Measurements from ENCODE around the gene SLC1A7. TPM values are rescaled to one million over a fixed set of nuclear protein-coding genes. Genes with fewer than 3 reads are reported as not detected.

The SLC1A7 gene
- total RNA-seq, 1 donor from 2014 or later = not detected

DNA sequence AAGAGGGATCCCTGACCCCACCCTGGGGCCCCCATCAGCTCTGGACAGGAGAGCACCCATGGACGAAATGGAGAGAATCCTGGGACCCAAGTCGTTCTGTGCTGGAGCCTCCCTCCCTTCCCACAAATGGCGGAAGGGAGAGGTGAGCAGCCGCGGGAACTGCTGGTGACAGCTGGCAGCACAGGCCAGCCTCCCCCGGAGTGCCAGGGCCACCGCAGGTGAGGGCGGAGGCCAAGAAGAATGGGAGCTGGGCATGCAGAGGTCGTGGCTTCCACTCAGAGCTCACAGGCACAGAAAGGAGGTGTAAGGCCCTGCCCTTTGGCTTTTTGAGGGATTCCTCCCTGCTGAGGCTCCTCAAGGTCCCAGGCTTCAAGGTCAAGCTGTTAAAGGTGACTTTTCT lies 24.6 kb downstream of the SLC1A7 start:
- no peak for DNase-seq (ENCODE audit: low spot score)
- Mint-ChIP-seq H3K4me3 (no peak overlapping the region), H3K27me3 (ENCODE audit: insufficient read depth, low read depth) (peaks cover 12% of the 10 kb centered on the region), H3K27ac (no peak overlapping the region), H3K4me1 (peaks cover 48% of the 10 kb centered on the region), H3K36me3 (no peaks in the 10 kb centered on the region), H3K9me3 (peaks cover 2% of the 10 kb centered on the region)
- Histone ChIP-seq H3K4me2 (no peak overlapping the region), H2AFZ (replicated peaks) (no peak overlapping the region), H3K79me2 (ENCODE audit: low read depth) (no peaks in the 10 kb centered on the region), H3F3A (ENCODE audit: low read depth) (peaks cover 44% of the 10 kb centered on the region), H3K36me3 (no peaks in the 10 kb centered on the region), H3K27ac (no peak overlapping the region), H4K20me1 (ENCODE audit: low read depth) (peaks cover 25% of the 10 kb centered on the region), H3K4me1 (peaks cover 42% of the 10 kb centered on the region), H3K27me3 (peaks cover 57% of the 10 kb centered on the region), H3K4me3 (no peak overlapping the region), H3K9me3 (ENCODE audit: low read depth) (no peaks in the 10 kb centered on the region), H3K9ac (no peak overlapping the region)
- no peak for TF ChIP-seq EZH2 (IDR thresholded peaks at IDR 0.05)
- TF ChIP-seq EZH2phosphoT487 (IDR thresholded peaks at IDR 0.05) = no peak
- TF ChIP-seq, protein P1, sequence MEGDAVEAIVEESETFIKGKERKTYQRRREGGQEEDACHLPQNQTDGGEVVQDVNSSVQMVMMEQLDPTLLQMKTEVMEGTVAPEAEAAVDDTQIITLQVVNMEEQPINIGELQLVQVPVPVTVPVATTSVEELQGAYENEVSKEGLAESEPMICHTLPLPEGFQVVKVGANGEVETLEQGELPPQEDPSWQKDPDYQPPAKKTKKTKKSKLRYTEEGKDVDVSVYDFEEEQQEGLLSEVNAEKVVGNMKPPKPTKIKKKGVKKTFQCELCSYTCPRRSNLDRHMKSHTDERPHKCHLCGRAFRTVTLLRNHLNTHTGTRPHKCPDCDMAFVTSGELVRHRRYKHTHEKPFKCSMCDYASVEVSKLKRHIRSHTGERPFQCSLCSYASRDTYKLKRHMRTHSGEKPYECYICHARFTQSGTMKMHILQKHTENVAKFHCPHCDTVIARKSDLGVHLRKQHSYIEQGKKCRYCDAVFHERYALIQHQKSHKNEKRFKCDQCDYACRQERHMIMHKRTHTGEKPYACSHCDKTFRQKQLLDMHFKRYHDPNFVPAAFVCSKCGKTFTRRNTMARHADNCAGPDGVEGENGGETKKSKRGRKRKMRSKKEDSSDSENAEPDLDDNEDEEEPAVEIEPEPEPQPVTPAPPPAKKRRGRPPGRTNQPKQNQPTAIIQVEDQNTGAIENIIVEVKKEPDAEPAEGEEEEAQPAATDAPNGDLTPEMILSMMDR (IDR thresholded peaks at IDR 0.05) = no peak

DNA sequence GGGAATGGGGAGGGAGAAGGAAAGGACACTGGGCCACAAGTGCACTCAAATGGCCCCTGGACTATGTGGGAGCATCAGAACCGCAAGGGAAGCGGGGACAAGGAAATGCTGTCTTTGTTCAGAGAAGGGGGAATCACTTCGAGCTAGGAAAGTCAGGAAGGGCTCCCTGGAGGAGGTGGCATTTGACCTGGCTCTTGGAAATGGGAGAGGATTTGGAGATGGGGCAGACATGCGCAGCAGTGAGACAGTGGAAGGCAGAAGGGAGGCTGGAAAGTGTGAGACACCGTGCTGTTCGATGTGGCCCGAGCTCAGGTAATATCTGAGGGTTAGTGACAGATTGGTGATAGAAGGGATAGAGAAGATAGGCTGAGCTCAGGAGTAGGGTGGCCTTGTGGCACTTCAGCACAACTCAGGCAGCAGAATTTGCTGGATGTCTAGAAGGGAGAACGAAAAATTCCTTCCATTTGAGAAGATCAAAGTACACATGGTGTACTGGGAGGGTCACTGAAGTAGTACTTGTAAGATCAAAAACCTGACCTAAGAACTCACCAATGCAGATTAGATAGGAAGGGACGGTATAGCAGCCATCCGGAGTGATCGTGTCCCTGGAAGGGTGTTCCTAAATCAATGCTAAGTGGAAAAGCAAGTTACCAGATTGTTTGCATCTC lies 25.4 kb downstream of the SLC1A7 start:
- H3K27me3 Mint-ChIP-seq (ENCODE audit: insufficient read depth, low read depth) = peaks cover 12% of the 10 kb centered on the region
- Histone ChIP-seq H3K27ac (no peak overlapping the region), H3K79me2 (ENCODE audit: low read depth) (no peaks in the 10 kb centered on the region), H3K36me3 (no peaks in the 10 kb centered on the region), H3K4me2 (no peak overlapping the region), H3K4me1 (peaks cover 42% of the 10 kb centered on the region), H3K9ac (no peak overlapping the region), H3K4me3 (no peak overlapping the region), H3K27me3 (peaks cover 63% of the 10 kb centered on the region), H4K20me1 (ENCODE audit: low read depth) (peaks cover 25% of the 10 kb centered on the region), H3K9me3 (ENCODE audit: low read depth) (no peaks in the 10 kb centered on the region), H3F3A (ENCODE audit: low read depth) (peaks cover 44% of the 10 kb centered on the region), H2AFZ (replicated peaks) (no peak overlapping the region)
- H3K4me1 Mint-ChIP-seq = peaks cover 43% of the 10 kb centered on the region
- peaks cover 2% of the 10 kb centered on the region for H3K9me3 Mint-ChIP-seq
- DNase-seq (ENCODE audit: low spot score) = no peak
- H3K27ac Mint-ChIP-seq = peak overlapping the region; percentile 0
- no peak overlapping the region for H3K4me3 Mint-ChIP-seq
- no peaks in the 10 kb centered on the region for H3K36me3 Mint-ChIP-seq
- TF ChIP-seq, protein P1 (IDR thresholded peaks at IDR 0.05) = no peak
- TF ChIP-seq EZH2phosphoT487 (IDR thresholded peaks at IDR 0.05) (no peak), EZH2 (IDR thresholded peaks at IDR 0.05) (no peak)

DNA sequence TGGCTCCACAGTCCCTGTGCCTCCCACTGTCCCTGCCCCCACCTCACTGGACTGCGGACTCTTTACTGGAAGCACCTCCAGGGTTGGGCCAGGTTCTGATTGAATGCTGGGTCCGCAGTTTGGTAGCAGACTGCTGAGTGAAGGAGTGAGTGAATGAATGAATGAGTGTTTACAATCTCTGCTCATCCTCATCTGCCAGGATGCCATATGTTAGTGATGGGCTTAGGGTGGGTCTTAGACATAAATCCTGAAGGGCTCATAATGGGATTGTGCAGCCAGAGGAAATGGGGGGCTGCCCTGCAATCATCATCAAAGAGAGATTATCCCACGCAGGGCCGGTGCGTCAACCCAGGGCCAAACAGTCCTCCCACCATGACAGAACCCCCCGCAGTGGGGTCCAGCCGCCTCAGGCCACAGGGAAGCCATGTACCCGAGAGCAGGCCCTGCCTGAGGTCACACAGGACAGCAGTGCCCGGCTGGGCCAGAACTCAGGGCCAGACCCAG lies 26.1 kb downstream of the SLC1A7 start:
- Histone ChIP-seq H3K4me1 (peaks cover 39% of the 10 kb centered on the region), H3F3A (ENCODE audit: low read depth) (peaks cover 42% of the 10 kb centered on the region), H3K79me2 (ENCODE audit: low read depth) (no peaks in the 10 kb centered on the region), H3K36me3 (no peaks in the 10 kb centered on the region), H4K20me1 (ENCODE audit: low read depth) (peaks cover 24% of the 10 kb centered on the region), H3K27ac (no peak overlapping the region), H3K9me3 (ENCODE audit: low read depth) (no peaks in the 10 kb centered on the region), H3K4me2 (peak overlapping the region; percentile 66), H3K4me3 (no peak overlapping the region), H2AFZ (replicated peaks) (no peak overlapping the region), H3K27me3 (peaks cover 64% of the 10 kb centered on the region), H3K9ac (no peak overlapping the region)
- peaks cover 39% of the 10 kb centered on the region for H3K4me1 Mint-ChIP-seq
- no peak overlapping the region for H3K27ac Mint-ChIP-seq
- peaks cover 2% of the 10 kb centered on the region for H3K9me3 Mint-ChIP-seq
- no peak overlapping the region for H3K4me3 Mint-ChIP-seq
- TF ChIP-seq, protein P1 (IDR thresholded peaks at IDR 0.05) = no peak
- TF ChIP-seq EZH2 (IDR thresholded peaks at IDR 0.05) (no peak), EZH2phosphoT487 (IDR thresholded peaks at IDR 0.05) (no peak)
- no peaks in the 10 kb centered on the region for H3K36me3 Mint-ChIP-seq
- no peak for DNase-seq (ENCODE audit: low spot score)
- peaks cover 13% of the 10 kb centered on the region for H3K27me3 Mint-ChIP-seq (ENCODE audit: insufficient read depth, low read depth)

All from neural progenitor cell (in vitro differentiated cells).